Naive thymus-derived CD8-positive, alpha-beta T cell (primary cell): ENCODE results near the gene OTUD1. TPM values are rescaled to one million over a fixed set of nuclear protein-coding genes. Genes with fewer than 3 reads are reported as not detected.

Experiments
- ATAC-seq, 2 donors: fragments of 150-1000 bp; cut with Tn5 transposase in 1 of 2; sonication (Bioruptor Pico), chemical (Tn5 transposase) in 1 of 2; 1 replicate in 1 of 2; 2 replicates in 1 of 2; pipeline ENCODE4 v1.10.0; 2021; ENCODE audit warnings: mild to moderate bottlenecking in 2 of 2, moderate library complexity in 2 of 2
- POLR2A ChIA-PET: fragments of 350-600 bp; sonication (Branson Sonifier 250); formaldehyde crosslinking; loops from one replicate; lab custom pipeline; 2021; ENCODE audit warnings: antibody characterized with exemption; lab: Charles Lee
- DNase-seq, 10 donors: peaks; one replicate each; pipeline versions ENCODE4 v3.0.0 to v3.0.0-alpha.2; 2020 to 2022
- H3K27ac Mint-ChIP-seq, 10 donors: one replicate each; pipeline ENCODE4 v1.8.0; 2020 to 2022; ENCODE audit warnings: mild to moderate bottlenecking in 10 of 10, mixed read lengths in 10 of 10, moderate library complexity in 4 of 10, inconsistent platforms in 1 of 10
- H3K27me3 Mint-ChIP-seq, 5 donors: one replicate each; pipeline ENCODE4 v1.8.0; 2021 to 2022; ENCODE audit warnings: mixed read lengths in 5 of 5
- H3K36me3 Mint-ChIP-seq, 3 donors: one replicate each; pipeline ENCODE4 v1.8.0; 2020 to 2022; ENCODE audit warnings: mixed read lengths in 3 of 3, mild to moderate bottlenecking in 2 of 3, inconsistent platforms in 1 of 3
- H3K4me1 Mint-ChIP-seq, 4 donors: one replicate each; pipeline ENCODE4 v1.8.0; 2021 to 2022; ENCODE audit warnings: mixed read lengths in 4 of 4
- H3K4me3 Mint-ChIP-seq, 10 donors: one replicate each; pipeline ENCODE4 v1.8.0; 2020 to 2022; ENCODE audit warnings: mild to moderate bottlenecking in 10 of 10, mixed read lengths in 10 of 10, moderate library complexity in 6 of 10, inconsistent platforms in 1 of 10
- H3K9me3 Mint-ChIP-seq, 9 donors: one replicate each; pipeline ENCODE4 v1.8.0; 2020 to 2022; ENCODE audit warnings: mixed read lengths in 9 of 9, mild to moderate bottlenecking in 3 of 9, inconsistent platforms in 1 of 9, moderate library complexity in 1 of 9
- polyA plus RNA-seq, 3 donors: library from polyadenylated mRNA; unstranded; fragments of 300-500 nt; fragmentation: Illumina TruSeq; gene quantifications; one replicate each; pipeline ENCODE4 v1.2.3, GENCODE V29; 2021
- total RNA-seq, 8 experiments: library from RNA in 2 of 8; stranded (reverse) in 2 of 8; gene quantifications; one replicate each; pipeline ENCODE4 v1.2.3 and lab custom pipeline; 2021 to 2026

The OTUD1 gene
- total and polyA plus RNA-seq, 5 experiments from 2014 or later, result 6.1 to 37.7 (median 17.5) TPM

DNA sequence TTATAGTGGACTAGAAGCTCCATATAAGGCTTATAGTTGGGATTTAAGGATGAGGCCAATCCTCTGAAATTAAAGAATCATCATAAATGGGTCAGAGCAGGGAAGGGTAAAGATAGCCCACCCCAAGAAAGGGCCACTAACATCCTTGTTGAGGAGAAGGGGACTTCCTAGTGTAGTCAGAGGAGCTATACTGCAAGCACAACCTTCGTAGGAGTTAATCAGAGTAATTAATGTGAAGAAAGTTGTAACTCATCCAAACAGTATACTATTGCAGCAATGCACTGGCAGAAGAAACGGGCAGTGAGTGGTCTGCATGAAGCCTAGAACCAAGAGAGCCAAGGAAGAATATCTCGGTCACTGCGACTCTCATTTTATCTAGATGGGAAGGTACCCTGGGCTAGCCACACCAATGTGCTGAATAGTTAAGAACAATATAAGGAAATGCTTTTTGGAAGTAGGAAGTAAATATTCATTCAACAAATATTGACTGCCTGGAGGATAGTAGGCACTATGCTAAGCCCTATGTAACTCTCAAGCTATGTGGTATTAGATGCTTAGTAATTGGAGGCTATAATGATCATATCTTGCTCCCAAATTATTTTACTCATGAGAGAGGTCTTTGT lies 13.3 kb downstream of the OTUD1 start:
- DNase-seq (no peak), ATAC-seq (no peak)
- H3K9me3 Mint-ChIP-seq, result peaks cover 0 to 2% (median 0%) of the 10 kb centered on the region in 9 donors

DNA sequence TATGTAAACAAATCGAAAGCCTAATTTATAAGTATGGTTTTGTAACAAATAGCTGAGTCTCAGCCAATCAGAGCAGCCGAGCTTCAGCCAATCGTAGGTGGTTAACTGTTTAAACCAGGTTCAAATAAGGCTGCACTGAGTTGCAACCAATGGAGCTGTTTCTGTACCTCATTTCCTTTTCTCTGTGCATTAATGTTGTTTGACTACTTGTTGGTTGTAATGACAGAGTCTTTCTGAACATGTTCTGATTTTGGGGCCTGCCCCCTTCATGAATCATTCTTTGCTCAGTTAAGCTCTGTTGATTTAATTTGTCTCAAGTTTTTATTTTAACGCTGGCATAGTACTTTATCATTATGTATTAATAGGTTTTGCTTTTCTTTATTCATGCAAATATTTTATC lies 14.6 kb downstream of the OTUD1 start:
- Mint-ChIP-seq H3K27ac (no peak overlapping the region), H3K27me3 (peaks cover 0 to 2% (median 0%) of the 10 kb centered on the region in 5 donors), H3K36me3 (peaks cover 0 to 3% (median 2%) of the 10 kb centered on the region in 3 donors), H3K9me3 (peaks cover 0 to 2% (median 0%) of the 10 kb centered on the region in 9 donors), H3K4me3 (no peak overlapping the region), H3K4me1 (peaks cover 7 to 51% (median 13%) of the 10 kb centered on the region in 4 donors)
- no peak for ATAC-seq
- no peak for DNase-seq
- POLR2A ChIA-PET, result no interaction called here

More for the DNA sequence above, 13.3 kb downstream of the OTUD1 start:
- H3K27me3 Mint-ChIP-seq, result peaks cover 0 to under 1% (median 0%) of the 10 kb centered on the region in 5 donors
- H3K36me3 Mint-ChIP-seq, result peaks cover 0 to 7% (median 2%) of the 10 kb centered on the region in 3 donors
- peak overlapping the region in 1 of 10 donors; percentile 84 for H3K27ac Mint-ChIP-seq
- H3K4me3 Mint-ChIP-seq, result peak overlapping the region in 1 of 10 donors; percentile 40
- H3K4me1 Mint-ChIP-seq, result peaks cover 7 to 45% (median 19%) of the 10 kb centered on the region in 4 donors
- POLR2A ChIA-PET, result no interaction called here

DNA sequence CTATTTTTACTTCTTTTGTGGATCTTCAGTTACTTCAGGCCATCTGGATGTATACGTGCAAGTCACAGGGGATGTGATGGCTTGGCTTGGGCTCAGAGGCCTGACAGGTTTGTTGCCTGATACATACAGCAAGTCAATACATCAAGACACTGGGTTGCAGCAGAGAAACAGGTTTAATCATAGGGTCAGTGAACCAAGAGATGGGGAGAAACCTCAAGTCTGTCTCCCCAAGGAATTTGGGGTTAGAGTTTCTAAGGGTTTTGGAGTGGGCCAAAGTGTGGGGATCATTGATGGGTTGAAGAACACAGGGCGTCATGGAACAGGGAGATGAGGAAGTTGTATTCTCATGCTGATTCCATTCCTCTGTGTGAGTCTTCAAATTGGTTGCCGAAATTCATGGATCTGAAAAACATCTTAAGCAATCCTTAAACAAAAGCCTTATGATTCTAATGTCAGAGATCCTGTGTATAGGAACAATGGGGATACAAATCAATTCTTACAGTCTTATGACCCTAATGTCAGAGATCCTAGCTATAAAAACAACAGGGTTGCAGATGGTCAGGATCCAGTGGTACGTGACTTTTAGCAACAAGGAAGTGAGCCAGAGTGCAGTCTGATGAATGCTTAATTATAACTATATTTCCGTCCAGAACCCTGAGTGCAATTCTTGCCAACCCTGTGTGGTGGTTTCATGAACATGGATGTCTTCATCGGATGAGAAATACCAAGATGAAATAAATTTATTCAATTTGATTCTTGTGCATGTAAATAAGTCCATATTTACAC lies 18.9 kb downstream of the OTUD1 start:
- Mint-ChIP-seq H3K27me3 (peaks cover 0 to 3% (median 0%) of the 10 kb centered on the region in 5 donors), H3K27ac (peak overlapping the region in 1 of 10 donors; percentile 23), H3K4me3 (peak overlapping the region in 1 of 10 donors; percentile 12), H3K4me1 (peaks cover 4 to 29% (median 8%) of the 10 kb centered on the region in 4 donors), H3K9me3 (peaks cover 0 to 2% (median 0%) of the 10 kb centered on the region in 9 donors), H3K36me3 (no peaks in the 10 kb centered on the region)
- DNase-seq (no peak), ATAC-seq (no peak)
- POLR2A ChIA-PET, result no interaction called here

DNA sequence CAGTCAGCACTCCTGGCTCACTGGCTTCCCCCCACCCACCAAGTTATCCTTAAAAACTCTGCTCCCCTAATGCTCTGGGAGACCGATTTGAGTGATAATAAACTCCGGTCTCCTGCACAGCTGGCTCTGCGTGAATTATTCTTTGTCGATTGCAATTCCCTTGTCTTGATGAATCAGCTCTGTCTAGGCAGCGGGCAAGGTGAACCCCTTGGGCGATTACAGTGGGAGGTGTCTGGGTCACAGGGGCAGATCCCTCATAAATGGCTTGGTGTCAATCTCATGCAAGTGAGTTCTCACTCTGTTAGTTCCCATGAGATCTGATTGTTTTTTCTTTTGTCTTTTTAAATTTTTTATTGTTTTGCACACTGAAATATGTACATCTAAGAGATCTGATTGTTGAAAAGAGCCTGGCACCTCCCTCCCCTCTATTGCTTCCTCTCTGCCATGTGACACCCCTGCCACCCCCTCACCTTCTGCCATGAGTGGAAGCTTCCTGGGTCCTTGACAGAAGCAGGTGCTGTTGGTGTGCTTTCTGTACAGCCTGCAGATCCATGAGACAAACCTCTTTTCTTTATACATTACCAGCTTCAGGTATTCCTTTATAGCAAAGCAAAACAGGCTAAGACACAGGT lies 20.5 kb downstream of the OTUD1 start:
- POLR2A ChIA-PET, result no interaction called here
- peak overlapping the region in 2 of 10 donors; percentile 37 to 39 for H3K27ac Mint-ChIP-seq

DNA sequence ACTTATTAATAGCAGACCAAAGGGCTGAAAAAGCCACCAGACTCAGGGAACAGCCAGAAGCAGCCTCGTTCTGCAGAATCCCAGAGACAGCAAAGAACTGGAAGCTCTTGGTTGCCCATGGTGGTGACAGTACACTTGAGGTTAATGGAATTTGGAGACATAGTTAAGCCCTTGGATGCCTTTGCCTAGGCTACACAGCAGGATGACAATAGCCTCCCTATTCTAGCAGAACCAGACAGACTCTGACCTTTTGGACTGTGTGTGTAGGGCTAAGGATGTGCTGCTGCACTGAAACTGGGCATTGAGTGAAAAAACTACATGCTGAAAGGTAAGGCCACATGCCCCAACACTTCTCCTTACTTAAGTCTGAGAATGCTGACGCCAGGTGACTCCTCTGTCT lies 22.7 kb downstream of the OTUD1 start:
- Mint-ChIP-seq H3K4me1 (peaks cover 4 to 27% (median 8%) of the 10 kb centered on the region in 4 donors), H3K36me3 (no peaks in the 10 kb centered on the region), H3K4me3 (no peak overlapping the region), H3K27ac (no peak overlapping the region), H3K27me3 (peaks cover 0 to 5% (median 0%) of the 10 kb centered on the region in 5 donors), H3K9me3 (no peaks in the 10 kb centered on the region)
- no peak for DNase-seq
- ATAC-seq, result no peak
- POLR2A ChIA-PET, result no interaction called here

More for the DNA sequence above, 20.5 kb downstream of the OTUD1 start:
- Mint-ChIP-seq H3K4me1 (peaks cover 4 to 27% (median 8%) of the 10 kb centered on the region in 4 donors), H3K36me3 (no peaks in the 10 kb centered on the region), H3K9me3 (no peaks in the 10 kb centered on the region), H3K27me3 (peaks cover 0 to 5% (median 0%) of the 10 kb centered on the region in 5 donors), H3K4me3 (no peak overlapping the region)
- DNase-seq (no peak), ATAC-seq (peak in 1 of 2 donors; percentile 27)

DNA sequence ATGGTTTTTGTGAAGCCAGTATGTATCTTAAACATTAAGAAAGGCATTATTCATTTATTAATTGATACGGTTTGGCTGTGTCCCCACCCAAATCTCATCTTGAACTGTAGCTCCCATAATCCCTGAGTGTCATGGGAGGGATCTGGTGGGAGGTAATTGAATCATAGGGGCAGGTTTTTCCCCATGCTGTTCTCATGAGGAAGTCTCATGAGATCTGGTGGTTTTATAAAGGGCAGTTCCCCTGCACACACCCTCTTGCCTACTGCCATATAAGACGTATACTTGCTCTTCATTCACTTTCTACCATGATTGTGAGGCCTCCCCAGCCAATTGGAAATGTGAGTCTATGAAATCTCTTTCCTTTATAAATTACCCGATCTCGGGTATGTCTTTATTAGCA lies 28.1 kb downstream of the OTUD1 start:
- Mint-ChIP-seq H3K27ac (no peak overlapping the region), H3K4me3 (no peak overlapping the region), H3K9me3 (no peaks in the 10 kb centered on the region), H3K27me3 (peaks cover 7 to 27% (median 15%) of the 10 kb centered on the region in 5 donors), H3K36me3 (no peaks in the 10 kb centered on the region), H3K4me1 (no peaks in the 10 kb centered on the region)
- POLR2A ChIA-PET, result no interaction called here
- no peak for DNase-seq
- no peak for ATAC-seq

DNA sequence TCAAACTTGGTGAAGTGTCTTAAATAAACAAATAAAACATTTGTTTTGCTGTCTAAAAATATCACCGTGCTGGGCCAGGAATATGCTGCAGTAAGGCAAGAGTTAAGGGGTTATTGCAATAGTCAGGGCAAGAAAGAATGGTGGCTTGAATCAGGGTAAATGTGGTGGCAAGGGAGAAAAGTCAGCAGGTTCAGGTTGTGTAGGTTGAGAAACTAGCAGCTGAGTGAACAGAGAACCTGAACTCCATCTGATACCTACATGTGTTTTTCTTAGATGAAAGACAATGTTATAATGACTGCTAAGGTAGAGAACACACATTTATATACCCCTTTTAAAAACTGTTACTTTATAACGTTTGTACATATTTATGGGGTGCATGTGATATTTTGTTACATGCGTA lies 28.7 kb downstream of the OTUD1 start:
- POLR2A ChIA-PET, result no interaction called here
- Mint-ChIP-seq H3K27ac (no peak overlapping the region), H3K27me3 (peaks cover 7 to 25% (median 15%) of the 10 kb centered on the region in 5 donors), H3K4me3 (no peak overlapping the region), H3K36me3 (no peaks in the 10 kb centered on the region), H3K4me1 (peaks cover 0 to 2% (median 0%) of the 10 kb centered on the region in 4 donors), H3K9me3 (no peaks in the 10 kb centered on the region)
- ATAC-seq (no peak), DNase-seq (no peak)

DNA sequence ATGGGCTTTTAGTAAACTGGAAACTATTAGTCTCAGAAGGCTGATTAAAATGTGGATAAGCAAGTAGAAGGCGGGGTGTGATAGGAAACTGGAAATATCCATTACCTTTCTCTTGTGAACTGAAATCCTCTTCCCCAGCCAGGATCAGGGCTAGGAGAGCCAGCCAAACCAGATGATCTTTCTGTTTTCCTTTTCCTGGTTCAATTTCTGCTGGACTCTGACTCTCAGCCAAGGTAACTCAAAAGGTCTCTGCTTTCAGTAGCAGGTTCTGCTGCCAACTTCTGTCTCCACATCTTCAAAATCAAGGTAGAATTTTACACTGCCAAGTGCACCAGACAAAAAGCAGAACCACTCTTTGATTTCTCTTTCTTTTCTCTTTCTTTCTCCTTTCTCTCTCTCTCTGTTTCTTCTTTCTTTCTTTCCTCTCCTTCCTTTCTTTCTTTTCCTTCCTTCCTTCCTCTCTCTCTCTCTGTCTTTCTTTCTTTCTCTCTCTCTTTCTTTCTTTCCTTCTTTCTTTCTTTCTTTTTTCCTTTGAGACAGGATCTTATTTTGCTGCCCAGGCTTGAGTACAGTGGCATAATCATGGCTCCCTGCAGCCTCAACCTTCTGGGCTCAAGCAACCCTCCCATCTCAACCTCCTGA lies 30.8 kb downstream of the OTUD1 start:
- POLR2A ChIA-PET, result no interaction called here
- no peak for DNase-seq
- H3K9me3 Mint-ChIP-seq, result no peaks in the 10 kb centered on the region
- H3K4me3 Mint-ChIP-seq, result no peak overlapping the region
- peak overlapping the region in 1 of 10 donors; percentile 1 for H3K27ac Mint-ChIP-seq
- no peak for ATAC-seq
- peaks cover 0 to 2% (median 0%) of the 10 kb centered on the region in 4 donors for H3K4me1 Mint-ChIP-seq
- H3K36me3 Mint-ChIP-seq, result no peaks in the 10 kb centered on the region
- H3K27me3 Mint-ChIP-seq, result peaks cover 7 to 27% (median 15%) of the 10 kb centered on the region in 5 donors

DNA sequence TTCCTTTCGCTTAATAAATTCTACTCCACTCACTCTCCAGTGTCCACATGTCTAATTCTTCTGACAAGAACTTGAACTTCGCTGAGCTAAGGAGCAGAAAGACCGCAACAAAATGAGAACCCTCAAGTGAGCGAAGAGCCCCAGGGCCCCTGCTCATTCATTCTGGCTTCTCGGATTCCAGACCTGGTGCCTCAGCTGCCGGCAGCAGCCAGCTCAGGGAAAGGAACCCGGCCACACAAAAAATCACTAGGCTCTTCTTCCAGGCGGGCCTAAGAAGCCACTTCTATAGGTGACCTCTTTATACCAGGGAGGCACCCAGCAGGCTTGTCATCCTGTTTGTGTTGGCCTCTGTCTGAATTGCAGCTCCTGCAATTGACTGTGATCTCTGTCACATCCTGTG lies 33.3 kb downstream of the OTUD1 start:
- POLR2A ChIA-PET, result no interaction called here
- Mint-ChIP-seq H3K4me1 (peaks cover 0 to 2% (median 0%) of the 10 kb centered on the region in 4 donors), H3K36me3 (no peaks in the 10 kb centered on the region), H3K9me3 (no peaks in the 10 kb centered on the region), H3K27ac (no peak overlapping the region), H3K27me3 (peaks cover 7 to 29% (median 15%) of the 10 kb centered on the region in 5 donors), H3K4me3 (no peak overlapping the region)
- ATAC-seq (no peak), DNase-seq (no peak)

DNA sequence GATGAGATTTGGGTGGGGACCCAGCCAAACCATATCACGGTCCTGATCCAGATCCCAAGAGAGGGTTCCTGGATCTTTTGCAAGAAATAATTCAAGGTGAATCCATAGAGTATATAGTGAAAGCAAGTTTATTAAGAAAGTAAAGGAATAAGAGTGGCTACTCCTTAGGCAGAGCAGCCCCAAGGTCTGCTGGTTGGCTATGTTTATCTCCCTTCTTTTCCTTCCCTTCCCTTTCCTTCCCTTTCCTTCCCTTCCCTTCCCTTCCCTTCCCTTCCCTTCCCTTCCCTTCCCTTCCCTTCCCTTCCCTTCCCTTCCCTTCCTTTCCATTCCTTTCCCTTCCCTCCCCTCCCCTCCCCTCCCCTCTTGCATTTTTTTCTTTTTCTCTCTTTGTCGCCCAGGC lies 35.2 kb downstream of the OTUD1 start:
- no peak overlapping the region for H3K4me3 Mint-ChIP-seq
- H3K36me3 Mint-ChIP-seq, result no peaks in the 10 kb centered on the region
- ATAC-seq (no peak), DNase-seq (no peak)
- H3K9me3 Mint-ChIP-seq, result no peaks in the 10 kb centered on the region
- peaks cover 0 to 2% (median 0%) of the 10 kb centered on the region in 4 donors for H3K4me1 Mint-ChIP-seq
- H3K27me3 Mint-ChIP-seq, result peaks cover 7 to 20% (median 15%) of the 10 kb centered on the region in 5 donors
- no peak overlapping the region for H3K27ac Mint-ChIP-seq
- POLR2A ChIA-PET, result no interaction called here

DNA sequence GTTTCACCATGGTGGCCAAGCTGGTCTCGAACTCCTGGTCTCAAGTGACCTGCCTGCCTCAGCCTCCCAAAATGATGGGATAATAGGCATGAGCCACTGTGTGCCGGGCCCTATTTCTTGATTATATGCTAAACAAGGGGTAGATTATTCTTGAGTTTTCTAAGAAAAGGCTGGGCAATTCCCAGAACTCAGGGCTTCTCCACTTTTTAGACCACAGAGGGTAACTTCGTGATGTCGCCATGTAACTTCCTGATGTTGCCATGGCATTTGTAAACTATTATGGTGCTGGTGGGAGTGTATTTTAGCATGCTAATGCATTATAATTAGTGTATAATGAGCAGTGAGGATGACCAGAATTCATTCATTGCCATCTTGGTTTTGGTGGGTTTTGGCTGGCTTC lies 35.8 kb downstream of the OTUD1 start:
- peaks cover 6 to 20% (median 12%) of the 10 kb centered on the region in 5 donors for H3K27me3 Mint-ChIP-seq
- no peaks in the 10 kb centered on the region for H3K36me3 Mint-ChIP-seq
- H3K4me1 Mint-ChIP-seq, result peaks cover 0 to 2% (median 0%) of the 10 kb centered on the region in 4 donors
- no peaks in the 10 kb centered on the region for H3K9me3 Mint-ChIP-seq
- DNase-seq (no peak), ATAC-seq (no peak)
- H3K27ac Mint-ChIP-seq, result no peak overlapping the region
- no peak overlapping the region for H3K4me3 Mint-ChIP-seq
- POLR2A ChIA-PET, result no interaction called here

DNA sequence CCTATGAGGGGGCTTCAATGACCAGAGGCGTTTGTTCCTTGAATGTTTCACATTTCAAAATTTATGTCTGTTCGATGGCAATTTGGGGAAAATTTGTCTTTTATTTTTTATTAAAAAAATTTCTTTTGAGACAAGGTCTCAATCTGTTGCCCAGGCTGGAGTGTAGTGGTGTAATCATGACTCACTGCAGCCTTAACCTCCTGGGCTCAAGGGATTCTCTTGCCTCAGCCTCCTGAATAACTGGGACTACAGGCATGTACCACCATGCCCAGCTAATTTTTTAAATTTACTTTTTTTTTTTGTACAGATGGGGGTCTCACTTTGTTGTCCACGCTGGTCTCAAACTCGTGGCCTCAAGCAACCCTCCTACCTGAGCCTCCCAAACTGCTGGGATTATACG lies 39.7 kb downstream of the OTUD1 start:
- no peak overlapping the region for H3K4me3 Mint-ChIP-seq
- POLR2A ChIA-PET, result no interaction called here
- ATAC-seq, result no peak
- no peak for DNase-seq
- H3K27ac Mint-ChIP-seq, result no peak overlapping the region
- H3K4me1 Mint-ChIP-seq, result no peaks in the 10 kb centered on the region
- H3K9me3 Mint-ChIP-seq, result no peaks in the 10 kb centered on the region
- no peaks in the 10 kb centered on the region for H3K36me3 Mint-ChIP-seq
- H3K27me3 Mint-ChIP-seq, result peaks cover 0 to 7% (median 0%) of the 10 kb centered on the region in 5 donors
